ENCODE results near the gene MUC22.

- TF ChIP-seq CTCF (IDR thresholded peaks at IDR 0.05) = no peak
- TF ChIP-seq POLR2A (IDR thresholded peaks at IDR 0.05) = no peak
Observed at GRCh38 chr6:30965140-30965601, 45.1 kb upstream of the MUC22 start.
